GM10266 (cell line): Measurements from ENCODE around the gene KLLN.
"Not testable (repeated sequence)": the region's sequence is repeated elsewhere in the genome, so short reads cannot be mapped to it uniquely, and the experiment has no call there.

Experiments
- DNase-seq: peaks from one replicate; pipeline ENCODE4 v3.0.0; 2012; ENCODE audit errors: extremely low spot score
- CTCF ChIP-seq: IDR thresholded peaks from 2 replicates; pipeline ENCODE4 v1.5.1; 2012; ENCODE audit warnings: mild to moderate bottlenecking, low read depth; ENCODE audit not compliant: control insufficient read depth, insufficient read depth; ENCODE audit errors: missing control alignments

Gene KLLN

GRCh38 chr10:87869773-87870551, 6.6 kb upstream of the KLLN start:
- no peak for DNase-seq
- no peak for TF ChIP-seq CTCF

- DNase-seq: not testable (repeated sequence)
These were observed 5.8 kb upstream of the KLLN start for GRCh38 chr10:87869139-87869538.

GRCh38 chr10:87868277-87868676, 4.9 kb upstream of the KLLN start:
- DNase-seq: no peak
- no peak for TF ChIP-seq CTCF

- no peak for TF ChIP-seq CTCF
- DNase-seq: no peak
These were observed 4.1 kb upstream of the KLLN start for GRCh38 chr10:87867453-87867852.

GRCh38 chr10:87866412-87866974, 3.2 kb upstream of the KLLN start:
- no peak for TF ChIP-seq CTCF
- no peak for DNase-seq

- no peak for DNase-seq
- TF ChIP-seq CTCF: no peak
These were observed 2.0 kb upstream of the KLLN start for GRCh38 chr10:87865241-87865881.

GRCh38 chr10:87864496-87865059, 1.2 kb upstream of the KLLN start:
- DNase-seq: no peak
- no peak for TF ChIP-seq CTCF

GRCh38 chr10:87863951-87864495, 690 bp upstream of the KLLN start:
- DNase-seq: not testable (repeated sequence)
